ENCODE measurements around the gene RHO.

DNA sequence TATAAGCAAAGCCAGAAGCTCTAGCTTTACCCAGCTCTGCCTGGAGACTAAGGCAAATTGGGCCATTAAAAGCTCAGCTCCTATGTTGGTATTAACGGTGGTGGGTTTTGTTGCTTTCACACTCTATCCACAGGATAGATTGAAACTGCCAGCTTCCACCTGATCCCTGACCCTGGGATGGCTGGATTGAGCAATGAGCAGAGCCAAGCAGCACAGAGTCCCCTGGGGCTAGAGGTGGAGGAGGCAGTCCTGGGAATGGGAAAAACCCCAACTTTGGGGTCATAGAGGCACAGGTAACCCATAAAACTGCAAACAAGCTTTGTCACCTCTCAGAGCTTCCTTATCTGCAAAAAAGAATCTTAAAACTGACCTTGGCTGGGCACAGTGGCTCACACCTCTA lies 6.6 kb downstream of the RHO start:
- TF ChIP-seq CTCF (IDR thresholded peaks at IDR 0.05 in 2 of 3, conservative IDR thresholded peaks at IDR 0.05 in 1 of 3; ENCODE audit: control insufficient read depth in 2 of 3, extremely low read depth in 1 of 3, insufficient read depth in 1 of 3, low read depth in 3 of 3, low read length in 3 of 3), result no peak
- TF ChIP-seq, protein P1, sequence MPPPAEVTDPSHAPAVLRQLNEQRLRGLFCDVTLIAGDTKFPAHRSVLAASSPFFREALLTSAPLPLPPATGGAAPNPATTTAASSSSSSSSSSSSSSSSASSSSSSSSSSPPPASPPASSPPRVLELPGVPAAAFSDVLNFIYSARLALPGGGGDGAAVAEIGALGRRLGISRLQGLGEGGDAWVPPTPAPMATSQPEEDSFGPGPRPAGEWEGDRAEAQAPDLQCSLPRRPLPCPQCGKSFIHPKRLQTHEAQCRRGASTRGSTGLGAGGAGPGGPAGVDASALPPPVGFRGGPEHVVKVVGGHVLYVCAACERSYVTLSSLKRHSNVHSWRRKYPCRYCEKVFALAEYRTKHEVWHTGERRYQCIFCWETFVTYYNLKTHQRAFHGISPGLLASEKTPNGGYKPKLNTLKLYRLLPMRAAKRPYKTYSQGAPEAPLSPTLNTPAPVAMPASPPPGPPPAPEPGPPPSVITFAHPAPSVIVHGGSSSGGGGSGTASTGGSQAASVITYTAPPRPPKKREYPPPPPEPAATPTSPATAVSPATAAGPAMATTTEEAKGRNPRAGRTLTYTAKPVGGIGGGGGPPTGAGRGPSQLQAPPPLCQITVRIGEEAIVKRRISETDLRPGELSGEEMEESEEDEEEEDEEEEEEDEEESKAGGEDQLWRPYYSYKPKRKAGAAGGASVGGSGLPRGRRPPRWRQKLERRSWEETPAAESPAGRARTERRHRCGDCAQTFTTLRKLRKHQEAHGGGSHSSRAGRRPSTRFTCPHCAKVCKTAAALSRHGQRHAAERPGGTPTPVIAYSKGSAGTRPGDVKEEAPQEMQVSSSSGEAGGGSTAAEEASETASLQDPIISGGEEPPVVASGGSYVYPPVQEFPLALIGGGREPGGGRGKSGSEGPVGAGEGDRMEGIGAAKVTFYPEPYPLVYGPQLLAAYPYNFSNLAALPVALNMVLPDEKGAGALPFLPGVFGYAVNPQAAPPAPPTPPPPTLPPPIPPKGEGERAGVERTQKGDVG (CRISPR knock-in tag; IDR thresholded peaks at IDR 0.05), result no peak

Measured in GM12878 (cell line).